ENCODE results near the gene BRI3BP. TPM values are rescaled to one million over a fixed set of nuclear protein-coding genes. Genes with fewer than 3 reads are reported as not detected.

The BRI3BP gene
- total RNA-seq, 1 donor: 8.6 TPM

GRCh38 chr12:124994437-124994975 is 1.1 kb downstream of the BRI3BP start:
- H3K4me3 ChIP-seq (ENCODE audit: low read depth, low read length): peak overlapping the region; percentile 68
- no peak for DNase-seq (ENCODE audit: low read depth)
- TF ChIP-seq, protein P1, sequence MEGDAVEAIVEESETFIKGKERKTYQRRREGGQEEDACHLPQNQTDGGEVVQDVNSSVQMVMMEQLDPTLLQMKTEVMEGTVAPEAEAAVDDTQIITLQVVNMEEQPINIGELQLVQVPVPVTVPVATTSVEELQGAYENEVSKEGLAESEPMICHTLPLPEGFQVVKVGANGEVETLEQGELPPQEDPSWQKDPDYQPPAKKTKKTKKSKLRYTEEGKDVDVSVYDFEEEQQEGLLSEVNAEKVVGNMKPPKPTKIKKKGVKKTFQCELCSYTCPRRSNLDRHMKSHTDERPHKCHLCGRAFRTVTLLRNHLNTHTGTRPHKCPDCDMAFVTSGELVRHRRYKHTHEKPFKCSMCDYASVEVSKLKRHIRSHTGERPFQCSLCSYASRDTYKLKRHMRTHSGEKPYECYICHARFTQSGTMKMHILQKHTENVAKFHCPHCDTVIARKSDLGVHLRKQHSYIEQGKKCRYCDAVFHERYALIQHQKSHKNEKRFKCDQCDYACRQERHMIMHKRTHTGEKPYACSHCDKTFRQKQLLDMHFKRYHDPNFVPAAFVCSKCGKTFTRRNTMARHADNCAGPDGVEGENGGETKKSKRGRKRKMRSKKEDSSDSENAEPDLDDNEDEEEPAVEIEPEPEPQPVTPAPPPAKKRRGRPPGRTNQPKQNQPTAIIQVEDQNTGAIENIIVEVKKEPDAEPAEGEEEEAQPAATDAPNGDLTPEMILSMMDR (IDR thresholded peaks at IDR 0.05; ENCODE audit: insufficient read depth, low read depth, low read length): no peak

DNA sequence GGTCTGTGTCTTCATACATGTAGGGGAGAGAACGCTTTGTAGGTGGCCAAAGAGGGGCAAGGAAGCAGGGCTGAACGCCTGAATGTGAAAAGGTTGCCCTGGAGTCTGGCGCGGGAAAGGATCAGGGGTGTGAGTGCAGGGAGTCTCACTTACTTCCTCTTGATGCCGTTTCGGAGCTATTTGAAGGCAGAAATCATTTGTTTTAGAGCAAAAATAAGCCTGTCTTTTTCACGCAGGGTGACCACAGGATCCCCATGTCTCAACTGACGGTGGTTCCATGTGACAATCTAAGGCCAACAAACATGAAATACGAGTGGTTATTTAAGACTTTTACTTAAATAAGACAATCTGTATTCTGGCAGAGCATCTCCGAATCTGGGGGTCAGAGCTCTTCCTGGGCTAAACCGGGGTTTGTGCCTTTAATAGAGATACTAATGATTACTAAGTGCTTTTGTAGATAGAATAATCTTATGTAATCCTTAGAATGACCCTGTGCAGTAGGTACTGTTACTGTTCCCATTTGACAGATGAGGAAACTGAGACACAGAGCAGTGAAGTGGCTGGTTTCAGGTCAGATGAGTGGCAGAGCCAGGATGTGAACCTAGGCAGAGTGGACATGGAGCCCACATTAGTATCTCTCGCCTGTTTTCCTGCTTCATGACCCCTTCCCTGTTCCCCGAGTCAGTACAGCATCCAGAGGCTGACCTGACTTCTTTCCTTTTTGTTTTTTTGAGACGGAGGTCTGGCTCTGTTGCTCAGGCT is 1.9 kb downstream of the BRI3BP start:
- TF ChIP-seq, protein P1 (IDR thresholded peaks at IDR 0.05; ENCODE audit: insufficient read depth, low read depth, low read length): no peak
- no peak for DNase-seq (ENCODE audit: low read depth)
- peak overlapping the region; percentile 68 for H3K4me3 ChIP-seq (ENCODE audit: low read depth, low read length)

DNA sequence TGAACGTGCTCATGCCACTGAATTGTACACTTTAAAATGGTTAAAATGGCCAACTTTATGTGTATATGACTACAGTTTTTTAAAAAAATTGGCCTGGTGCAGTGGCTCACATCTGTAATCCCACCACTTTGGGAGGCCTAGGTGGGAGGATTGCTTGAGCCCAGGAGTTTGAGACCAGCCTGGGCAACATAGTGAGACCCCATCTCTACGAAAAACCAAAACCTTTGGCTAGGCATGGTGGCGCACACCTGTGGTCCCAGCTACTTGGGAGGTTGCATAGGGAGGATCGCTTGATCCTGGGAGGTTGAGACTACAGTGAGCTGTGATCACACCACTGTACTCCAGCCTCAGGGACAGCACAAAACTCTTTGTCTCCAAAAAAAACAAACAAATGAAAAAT is 5.3 kb downstream of the BRI3BP start:
- no peak for DNase-seq (ENCODE audit: low read depth)
- TF ChIP-seq, protein P1 (IDR thresholded peaks at IDR 0.05; ENCODE audit: insufficient read depth, low read depth, low read length): no peak
- H3K4me3 ChIP-seq (ENCODE audit: low read depth, low read length): no peak overlapping the region

GRCh38 chr12:125001636-125002035 is 8.2 kb downstream of the BRI3BP start:
- DNase-seq (ENCODE audit: low read depth): no peak
- TF ChIP-seq, protein P1 (IDR thresholded peaks at IDR 0.05; ENCODE audit: insufficient read depth, low read depth, low read length): no peak
- H3K4me3 ChIP-seq (ENCODE audit: low read depth, low read length): no peak overlapping the region

GRCh38 chr12:125003021-125003420 is 9.6 kb downstream of the BRI3BP start:
- TF ChIP-seq, protein P1 (IDR thresholded peaks at IDR 0.05; ENCODE audit: insufficient read depth, low read depth, low read length): no peak
- DNase-seq (ENCODE audit: low read depth): no peak
- H3K4me3 ChIP-seq (ENCODE audit: low read depth, low read length): no peak overlapping the region

- DNase-seq (ENCODE audit: low read depth): no peak
- H3K4me3 ChIP-seq (ENCODE audit: low read depth, low read length): no peak overlapping the region
- TF ChIP-seq, protein P1 (IDR thresholded peaks at IDR 0.05; ENCODE audit: insufficient read depth, low read depth, low read length): no peak
These were observed 11.2 kb downstream of the BRI3BP start for GRCh38 chr12:125004621-125005020.
